ELR (cell line): ENCODE measurements around the gene PRSS16.
"Not testable (repeated sequence)": the region's sequence is repeated elsewhere in the genome, so short reads cannot be mapped to it uniquely, and the experiment has no call there.

Experiments
- DNase-seq: peaks from one replicate; pipeline ENCODE4 v3.0.0-alpha.2; 2015; ENCODE audit warnings: low read depth

PRSS16 gene

DNA sequence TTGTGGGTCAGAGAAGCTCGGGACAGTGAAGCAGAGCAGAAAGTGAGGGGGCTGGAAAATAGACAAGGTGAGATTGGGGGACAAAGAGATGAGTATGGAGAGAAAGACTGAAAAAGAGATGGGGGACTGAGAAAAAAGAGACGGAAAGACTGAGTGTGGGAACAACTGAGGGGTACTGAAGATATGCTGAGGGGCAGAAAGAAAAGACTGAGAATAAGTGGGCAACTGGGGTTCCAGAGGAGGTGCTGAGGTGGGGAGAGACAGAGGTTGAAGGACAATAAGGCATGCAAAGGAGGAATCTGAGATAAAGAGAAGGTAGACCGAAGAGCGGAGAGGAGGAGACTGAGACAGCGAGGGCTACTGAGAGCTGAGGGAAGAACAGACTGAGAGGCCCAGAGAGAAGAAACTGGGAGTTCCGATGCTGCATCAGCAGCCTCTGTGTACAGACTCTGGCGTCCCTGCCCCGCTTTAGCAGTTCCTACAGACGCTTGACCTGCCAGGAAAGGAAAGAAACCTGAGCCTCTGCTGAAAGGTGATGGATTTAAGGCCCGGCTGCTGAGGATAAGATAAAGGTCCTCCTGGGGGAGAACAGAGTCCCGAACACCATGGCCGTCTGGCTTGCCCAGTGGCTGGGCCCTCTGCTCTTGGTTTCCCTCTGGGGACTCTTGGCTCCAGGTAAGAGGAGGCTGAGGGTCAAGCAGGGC, at the start of gene PRSS16:
TSS of gene PRSS16 (plus strand) at position 569 of the 704 bp plus-strand sequence. CDS start at position 606, 37 bp downstream.
- no peak for DNase-seq

DNA sequence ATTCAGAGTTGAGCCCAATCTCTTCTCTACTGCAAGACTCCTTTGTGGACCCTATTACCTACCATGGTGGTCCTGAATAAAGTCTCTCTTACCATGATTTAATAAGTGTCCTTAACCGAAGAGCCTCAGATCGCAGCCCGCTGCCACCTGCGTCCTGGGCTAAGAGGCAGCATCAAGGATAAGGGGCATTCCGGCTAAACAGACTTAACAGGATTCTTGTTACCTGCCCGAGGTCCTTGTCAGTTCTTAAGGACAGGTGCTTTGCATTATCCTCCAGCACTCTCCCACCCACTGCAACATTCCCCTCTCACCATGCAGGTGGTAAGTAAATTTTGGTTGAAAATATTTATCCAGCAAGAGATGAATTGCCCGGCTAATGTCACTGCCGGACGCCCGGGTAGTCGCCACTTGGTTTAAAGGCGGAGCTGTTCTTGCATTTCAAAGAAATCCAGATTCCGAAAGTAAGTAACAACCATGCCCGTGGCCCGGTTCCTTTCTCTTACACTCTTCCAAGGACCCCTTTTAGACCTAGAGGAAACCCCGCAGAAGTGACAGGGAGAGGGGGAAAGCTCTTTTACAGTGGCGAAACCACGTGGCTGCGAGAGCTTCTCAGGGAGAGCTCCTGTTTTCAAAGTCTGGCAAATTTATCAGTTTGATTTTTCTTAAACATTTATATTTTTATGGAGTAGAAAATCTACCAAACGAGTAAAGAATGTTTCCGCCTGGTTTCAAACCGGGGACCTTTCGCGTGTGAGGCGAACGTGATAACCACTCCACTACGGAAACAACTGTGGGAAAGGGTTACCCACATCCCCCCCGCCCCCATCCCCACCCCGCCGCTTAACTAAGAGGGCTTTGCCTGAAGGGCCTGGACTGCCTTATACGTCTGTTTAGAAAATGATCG, 41.9 kb upstream of the PRSS16 start:
- DNase-seq, result peak; percentile 42

DNA sequence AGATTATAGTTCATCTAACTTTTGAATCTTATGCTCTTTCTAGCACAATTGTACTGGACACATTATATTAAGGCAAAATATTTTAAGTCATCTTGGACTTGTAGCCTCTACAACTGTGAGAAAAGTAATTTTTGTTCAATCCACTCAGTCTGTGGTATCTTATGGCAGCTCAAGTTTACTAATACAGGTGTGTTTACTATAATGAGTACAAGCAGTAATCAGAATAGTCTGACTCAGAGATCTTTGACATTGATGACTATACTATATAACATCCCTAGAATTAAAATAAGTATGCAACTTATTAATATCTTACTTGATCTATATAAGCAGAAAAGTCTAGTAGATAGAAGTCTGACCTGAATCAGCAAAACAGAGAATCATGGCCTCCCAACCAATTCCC, 40.7 kb upstream of the PRSS16 start:
- no peak for DNase-seq

DNA sequence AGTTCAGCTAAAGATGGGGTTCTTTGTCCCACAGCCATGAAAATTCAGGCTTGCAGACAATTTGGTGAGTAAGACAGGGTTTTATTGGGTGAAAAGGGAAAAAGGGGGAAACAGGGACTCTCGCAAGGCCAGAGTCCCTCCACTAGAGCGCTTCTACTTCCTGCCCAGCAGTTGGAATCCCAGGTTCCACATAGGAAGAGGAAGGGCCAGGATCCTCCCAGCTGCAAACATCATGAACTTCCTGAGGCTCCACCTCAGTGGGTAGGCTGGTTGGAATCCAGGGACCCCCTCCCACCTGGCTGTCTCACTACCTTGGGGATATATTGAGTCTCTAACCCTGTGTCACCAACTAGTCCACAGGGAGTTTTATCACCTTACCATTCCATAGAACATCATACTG, 39.5 kb upstream of the PRSS16 start:
- DNase-seq, result no peak

- DNase-seq, result no peak
Measured at GRCh38 chr6:27209196-27209595, 38.3 kb upstream of the PRSS16 start.

DNA sequence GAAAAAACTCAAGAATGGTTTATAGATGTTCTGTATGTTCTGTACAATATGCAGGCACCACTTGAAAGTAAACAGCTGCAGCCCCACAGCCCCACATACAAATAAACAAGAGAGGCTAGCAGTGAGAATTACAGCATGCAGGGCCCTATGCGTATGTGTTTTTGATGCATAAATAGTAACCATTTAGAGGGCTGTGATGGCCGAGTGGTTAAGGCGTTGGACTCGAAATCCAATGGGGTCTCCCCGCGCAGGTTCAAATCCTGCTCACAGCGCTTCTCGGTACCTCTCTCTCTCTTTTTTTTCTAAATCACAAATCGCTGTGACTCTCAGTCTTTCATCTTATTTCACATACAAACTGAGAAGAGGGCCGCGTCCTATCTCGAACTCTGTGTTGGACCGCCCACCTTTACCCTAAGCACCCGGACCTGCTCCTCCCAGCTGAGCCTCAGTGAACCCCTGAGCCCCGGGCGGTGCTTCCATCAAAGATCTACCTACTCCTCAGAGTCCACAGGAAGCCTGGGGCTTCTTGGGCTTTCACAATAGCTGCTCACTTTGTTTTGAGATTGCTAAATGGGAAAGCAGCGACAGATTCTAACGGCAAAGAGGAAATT, 37.7 kb upstream of the PRSS16 start:
- peak; percentile 43 for DNase-seq

GRCh38 chr6:27213091-27213517, 34.4 kb upstream of the PRSS16 start:
- peak; percentile 45 for DNase-seq

GRCh38 chr6:27213544-27214125, 33.9 kb upstream of the PRSS16 start:
- DNase-seq, result peak; percentile 69

DNA sequence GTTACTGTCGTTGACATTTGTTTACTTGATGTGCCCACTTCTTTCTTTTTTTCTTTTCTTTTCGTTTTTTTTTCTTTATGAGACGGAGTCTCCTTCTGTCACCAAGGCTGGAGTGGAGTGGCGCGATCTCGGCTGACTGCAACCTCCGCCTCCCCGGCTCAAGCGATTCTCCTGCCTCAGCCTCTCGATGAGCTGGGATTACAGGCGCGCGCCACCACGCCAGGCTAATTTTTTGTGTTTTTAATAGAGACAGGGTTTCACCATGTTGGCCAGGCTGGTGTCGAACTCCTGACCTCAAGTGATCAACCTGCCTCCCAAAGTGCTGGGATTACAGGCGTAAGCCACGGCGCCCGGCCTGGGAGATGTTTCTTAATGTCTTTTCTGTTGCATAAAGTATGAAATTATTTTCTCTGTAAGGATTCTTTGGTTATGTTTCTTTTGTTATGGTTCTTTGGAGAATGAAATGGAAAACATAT, 33.3 kb upstream of the PRSS16 start:
- peak; percentile 19 for DNase-seq

DNA sequence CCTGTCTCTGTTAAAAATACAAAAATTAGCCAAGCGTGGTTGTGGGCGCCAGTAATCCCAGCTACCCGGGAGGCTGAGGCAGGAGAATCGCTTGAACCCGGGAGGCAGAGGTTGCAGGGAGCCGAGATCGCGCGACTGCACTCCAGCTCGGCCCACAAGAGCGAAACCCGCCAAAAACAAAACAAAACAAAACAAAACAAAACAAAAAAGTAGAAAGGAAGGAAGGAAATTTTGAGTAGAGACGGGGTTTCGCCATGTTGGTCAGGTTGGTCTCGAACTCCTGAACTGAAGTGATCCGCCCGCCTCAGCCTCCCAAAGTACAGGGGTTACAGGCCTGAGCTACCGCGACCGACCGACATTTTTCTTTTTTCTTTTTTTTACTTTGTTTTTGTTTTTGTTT, 30.6 kb upstream of the PRSS16 start:
- DNase-seq, result no peak

GRCh38 chr6:27222971-27223370, 24.5 kb upstream of the PRSS16 start:
- DNase-seq, result not testable (repeated sequence)

- no peak for DNase-seq
Measured at GRCh38 chr6:27224729-27225128, 22.8 kb upstream of the PRSS16 start.

DNA sequence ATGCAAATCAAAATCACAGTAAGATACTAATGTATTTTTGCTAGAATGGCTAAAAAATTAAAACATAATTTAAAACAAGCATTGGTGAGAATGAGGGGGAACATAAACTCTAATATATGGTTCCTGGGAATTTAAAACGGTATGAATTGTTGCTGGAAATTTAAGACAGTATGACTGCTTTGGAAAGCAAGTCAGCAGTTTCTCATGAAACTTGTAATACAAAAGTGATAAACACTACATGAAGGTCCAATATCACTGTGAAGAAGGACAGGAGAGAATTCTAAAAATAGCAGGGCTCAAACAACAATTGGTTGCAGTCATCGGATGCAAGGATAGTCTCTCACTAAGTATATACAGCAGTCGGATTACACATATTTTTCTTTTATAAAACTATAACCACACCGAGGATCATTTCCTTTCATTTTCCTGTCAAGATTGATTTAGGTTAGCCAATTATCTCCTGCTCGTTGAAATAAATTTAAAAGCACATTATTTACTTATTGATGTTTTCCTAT, 18.5 kb upstream of the PRSS16 start:
- DNase-seq, result no peak

DNA sequence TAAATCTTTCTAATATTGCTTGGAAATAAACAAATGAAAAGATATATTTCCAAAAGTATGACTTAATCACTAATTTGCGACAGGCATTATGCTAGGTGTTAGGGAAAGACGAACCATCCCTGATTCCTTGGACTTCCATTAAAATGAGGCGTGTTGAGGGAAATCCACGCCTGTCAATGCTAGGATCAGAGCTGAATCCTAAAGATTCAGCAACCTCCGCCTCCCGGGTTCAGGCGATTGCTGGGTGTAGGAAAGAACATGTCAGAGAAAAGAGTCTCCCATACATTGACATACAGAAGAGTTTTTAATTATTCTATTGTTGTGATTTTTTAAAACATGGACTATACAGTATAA, 16.8 kb upstream of the PRSS16 start:
- no peak for DNase-seq

GRCh38 chr6:27234576-27234975, 12.9 kb upstream of the PRSS16 start:
- DNase-seq, result no peak

DNA sequence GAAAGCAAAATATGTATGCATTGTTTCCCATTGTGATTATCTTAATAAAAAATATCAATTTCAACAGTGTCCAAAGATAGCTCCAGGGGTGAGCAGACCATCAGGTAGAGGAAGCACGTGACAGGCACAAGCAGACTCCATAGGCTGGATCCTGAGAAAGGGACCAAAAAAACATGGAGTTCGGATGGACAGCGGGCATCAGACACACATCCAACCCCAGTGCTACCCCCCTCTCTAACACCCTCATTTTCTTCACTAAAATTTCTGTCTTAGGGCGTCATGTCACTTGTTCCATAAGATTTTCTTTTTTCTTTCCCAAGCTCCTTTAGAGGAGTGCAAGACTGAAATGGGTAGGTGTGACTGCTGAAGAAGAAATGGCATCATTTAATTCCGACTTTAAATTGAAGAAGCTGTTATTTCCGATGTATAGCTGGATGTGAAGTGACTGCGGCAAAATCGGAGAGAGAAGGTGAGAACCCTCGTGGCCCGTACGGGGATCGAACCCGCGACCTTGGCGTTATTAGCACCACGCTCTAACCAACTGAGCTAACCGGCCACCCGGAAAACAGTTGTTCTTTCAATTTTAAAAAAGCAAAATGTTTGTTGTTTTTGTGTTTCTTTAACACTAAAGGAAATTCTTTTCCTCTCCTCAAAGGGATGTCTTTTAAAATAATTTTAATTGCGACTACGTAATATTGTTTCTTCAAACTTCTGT, 10.3 kb upstream of the PRSS16 start:
- peak; percentile 86 for DNase-seq

- DNase-seq, result peak; percentile 48
Measured at GRCh38 chr6:27238010-27238983, 9.2 kb upstream of the PRSS16 start.

GRCh38 chr6:27239258-27239657, 8.2 kb upstream of the PRSS16 start:
- DNase-seq, result no peak

GRCh38 chr6:27241443-27241842, 6.1 kb upstream of the PRSS16 start:
- DNase-seq, result no peak

DNA sequence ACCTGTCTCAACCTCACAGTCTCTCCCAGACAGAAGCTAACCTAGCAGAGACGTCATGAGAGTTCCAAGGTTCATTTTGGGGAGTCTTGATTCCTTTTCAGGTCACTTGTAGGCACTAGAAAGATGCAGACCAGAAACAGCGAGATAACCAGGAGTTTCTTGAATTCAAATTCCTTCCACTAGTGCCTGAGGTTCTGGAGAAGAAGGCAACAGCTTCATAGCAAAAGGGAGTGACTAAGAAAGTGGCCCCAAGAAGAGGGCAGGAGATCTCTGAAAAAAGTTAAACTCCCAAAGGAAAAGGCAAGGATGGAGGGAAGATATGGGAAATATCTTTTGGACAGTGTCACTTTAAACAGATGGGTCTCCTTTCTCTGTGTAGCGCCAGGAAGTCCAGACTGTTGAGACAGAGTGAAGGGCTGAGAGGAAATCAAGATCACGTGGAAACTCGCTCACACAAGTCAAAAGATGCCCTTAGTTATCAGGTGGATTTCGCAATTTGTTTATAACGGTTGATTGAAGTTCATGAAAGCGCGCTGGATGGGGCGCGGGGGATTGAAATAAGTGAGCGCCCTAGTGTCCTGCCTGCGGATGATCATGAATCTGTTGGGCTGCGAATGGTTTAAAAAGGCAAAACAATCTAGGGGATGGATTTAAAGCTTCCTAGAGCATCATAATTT, 4.8 kb upstream of the PRSS16 start:
- DNase-seq, result no peak
